Measurements from ENCODE around the gene RALB. TPM values are rescaled to one million over a fixed set of nuclear protein-coding genes. Genes with fewer than 3 reads are reported as not detected.

Gene RALB
- polyA plus RNA-seq, 2 of the 4 experiments (the other 2 are of a cell fraction): 72.9 to 76.5 TPM

GRCh38 chr2:120271711-120272379 lies 19.2 kb downstream of the RALB start:
- no peak overlapping the region for H3K4me3 ChIP-seq
- H3K4me1 ChIP-seq: no peaks in the 10 kb centered on the region
- POLR2A ChIA-PET: no interaction called here
- 89% methylated on average over 1 of the region's 1 CpG for WGBS (ENCODE audit: missing lambda C conversion rate)
- DNase-seq (ENCODE audit: low read depth in 1 of 2, low spot score in 1 of 2) (no peak), ATAC-seq (no peak), FAIRE-seq (no peak)
- H3K4me2 ChIP-seq: no peak overlapping the region
- TF ChIP-seq BHLHE40 (IDR thresholded peaks at IDR 0.05; ENCODE audit: low read depth, low read length) (no peak), GATA3 (IDR thresholded peaks at IDR 0.05; ENCODE audit: borderline replicate concordance) (no peak), NR3C1 (IDR thresholded peaks at IDR 0.05) (no peak), REST (IDR thresholded peaks at IDR 0.05) (no peak), KDM5A (IDR thresholded peaks at IDR 0.05) (no peak), SMC3 (IDR thresholded peaks at IDR 0.05) (no peak), HEYL (CRISPR knock-in tag; IDR thresholded peaks at IDR 0.05) (no peak), MAFK (IDR thresholded peaks at IDR 0.05; ENCODE audit: partially characterized antibody) (no peak), EHMT2 (IDR thresholded peaks at IDR 0.05; ENCODE audit: low read depth) (no peak), ESRRA (IDR thresholded peaks at IDR 0.05; ENCODE audit: borderline replicate concordance, low read length) (no peak), MAZ (IDR thresholded peaks at IDR 0.05; ENCODE audit: borderline replicate concordance, low read depth, low read length) (no peak), CTCF (IDR thresholded peaks at IDR 0.05) (no peak)
- H3K9me3 ChIP-seq: no peaks in the 10 kb centered on the region
- H3K27ac ChIP-seq: no peak overlapping the region
- CTCF ChIA-PET: interaction anchor here (0.5 to 2.0 kb wide), 3 partner anchors 9 to 281 kb away, joined by 3 to 5 read pairs (median 3); no protein-coding TSS in a partner anchor

DNA sequence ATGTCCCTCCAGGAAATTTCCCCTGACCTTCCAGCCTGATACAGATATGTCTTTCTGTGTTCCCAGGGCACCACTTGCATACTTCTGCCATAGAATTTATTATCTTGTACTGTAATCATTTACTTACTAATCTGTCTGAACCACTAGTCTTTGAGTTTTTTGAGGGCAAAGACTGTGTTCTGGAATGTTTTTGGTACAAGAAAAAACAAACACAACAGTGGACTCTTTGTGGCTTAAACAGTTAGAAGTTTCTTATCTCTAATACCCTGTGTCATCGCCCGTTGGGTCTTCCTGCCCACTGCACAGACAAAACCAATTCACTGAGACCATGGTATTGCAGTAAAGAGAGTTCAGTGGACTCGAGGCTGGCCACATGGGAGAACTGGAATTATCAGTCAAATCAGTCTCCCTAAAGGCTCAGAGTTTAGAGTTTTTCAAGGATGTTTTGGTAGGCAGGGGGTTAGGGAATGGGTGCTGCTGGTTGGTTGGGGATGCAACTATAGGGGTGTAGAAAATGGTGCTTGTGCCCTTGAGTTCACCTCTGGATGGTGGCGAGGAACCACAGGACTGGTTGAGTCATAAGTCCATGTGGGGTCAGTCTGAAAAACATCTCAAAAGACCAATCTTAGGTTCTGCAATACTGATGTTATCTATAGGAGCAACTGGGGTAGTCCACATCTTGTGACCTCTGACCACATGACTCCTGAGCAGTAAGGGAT lies 20.3 kb downstream of the RALB start:
- H3K4me1 ChIP-seq: no peaks in the 10 kb centered on the region
- 80% methylated on average over 4 of the region's 4 CpGs for WGBS (ENCODE audit: missing lambda C conversion rate)
- H3K4me2 ChIP-seq: no peak overlapping the region
- H3K4me3 ChIP-seq: no peak overlapping the region
- no peak for DNase-seq (ENCODE audit: low read depth in 1 of 2, low spot score in 1 of 2)
- no peak for FAIRE-seq
- no peak overlapping the region for H3K27ac ChIP-seq
- no peak for ATAC-seq
- POLR2A ChIA-PET: no interaction called here
- CTCF ChIA-PET: interaction anchor here (2.0 kb wide), 1 partner anchor 10 kb away, joined by 5 read pairs; no protein-coding TSS in a partner anchor
- H3K9me3 ChIP-seq: no peaks in the 10 kb centered on the region
- TF ChIP-seq CBX2 (IDR thresholded peaks at IDR 0.05; ENCODE audit: borderline replicate concordance, low read depth) (no peak), TFCP2L1 (CRISPR knock-in tag; IDR thresholded peaks at IDR 0.05) (no peak), CHD2 (IDR thresholded peaks at IDR 0.05; ENCODE audit: low read length, partially characterized antibody) (no peak), EHF (CRISPR knock-in tag; IDR thresholded peaks at IDR 0.05) (no peak), CEBPB (IDR thresholded peaks at IDR 0.05) (no peak), CBX8 (IDR thresholded peaks at IDR 0.05) (no peak), RNF2 (IDR thresholded peaks at IDR 0.05; ENCODE audit: borderline replicate concordance, low read depth) (no peak), CTCF (IDR thresholded peaks at IDR 0.05) (no peak), KDM5A (IDR thresholded peaks at IDR 0.05) (no peak)
- TF ChIP-seq, protein P1, sequence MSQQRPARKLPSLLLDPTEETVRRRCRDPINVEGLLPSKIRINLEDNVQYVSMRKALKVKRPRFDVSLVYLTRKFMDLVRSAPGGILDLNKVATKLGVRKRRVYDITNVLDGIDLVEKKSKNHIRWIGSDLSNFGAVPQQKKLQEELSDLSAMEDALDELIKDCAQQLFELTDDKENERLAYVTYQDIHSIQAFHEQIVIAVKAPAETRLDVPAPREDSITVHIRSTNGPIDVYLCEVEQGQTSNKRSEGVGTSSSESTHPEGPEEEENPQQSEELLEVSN (IDR thresholded peaks at IDR 0.05; ENCODE audit: borderline replicate concordance, low read depth): no peak

Data from A549 (cell line).